HG02759 (cell line): ENCODE measurements around the gene TTC36.
A peak's percentile ranks its signal among the peaks of the same experiment; 100 is the strongest.
"Not testable (repeated sequence)": the region's sequence is repeated elsewhere in the genome, so short reads cannot be mapped to it uniquely, and the experiment has no call there.

Experiments used
- ATAC-seq: cut with Tn5 transposase; IDR thresholded peaks from one replicate; pipeline ENCODE4 v1.9.1; 2021; ENCODE audit warnings: mild to moderate bottlenecking, moderate library complexity; ENCODE audit not compliant: unreplicated experiment

TTC36 gene, protein sequence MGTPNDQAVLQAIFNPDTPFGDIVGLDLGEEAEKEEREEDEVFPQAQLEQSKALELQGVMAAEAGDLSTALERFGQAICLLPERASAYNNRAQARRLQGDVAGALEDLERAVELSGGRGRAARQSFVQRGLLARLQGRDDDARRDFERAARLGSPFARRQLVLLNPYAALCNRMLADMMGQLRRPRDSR

DNA sequence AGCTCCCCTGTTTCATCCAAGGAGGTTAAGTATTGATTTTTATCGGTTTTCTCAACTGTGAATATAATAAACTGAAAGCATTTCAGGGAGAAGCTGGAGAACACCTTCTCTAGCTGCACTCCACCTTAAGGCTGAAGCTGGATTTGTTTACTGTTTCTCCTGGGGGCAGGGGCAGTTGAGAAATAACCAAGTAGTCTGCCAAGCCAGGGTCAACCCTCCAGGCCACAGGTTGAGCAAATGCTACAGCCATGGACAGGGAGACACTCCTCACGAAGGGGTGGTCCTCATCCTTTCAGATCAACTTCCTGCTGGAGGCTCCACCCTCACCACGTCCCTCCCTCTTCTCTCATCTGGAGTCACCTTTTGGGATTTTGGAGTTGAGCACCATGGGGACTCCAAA is at the start of gene TTC36:
Gene TTC36 (plus strand): TSS at position 366 of the 400 bp plus-strand sequence. CDS start 21 bp downstream, at position 387.
- no peak for ATAC-seq

DNA sequence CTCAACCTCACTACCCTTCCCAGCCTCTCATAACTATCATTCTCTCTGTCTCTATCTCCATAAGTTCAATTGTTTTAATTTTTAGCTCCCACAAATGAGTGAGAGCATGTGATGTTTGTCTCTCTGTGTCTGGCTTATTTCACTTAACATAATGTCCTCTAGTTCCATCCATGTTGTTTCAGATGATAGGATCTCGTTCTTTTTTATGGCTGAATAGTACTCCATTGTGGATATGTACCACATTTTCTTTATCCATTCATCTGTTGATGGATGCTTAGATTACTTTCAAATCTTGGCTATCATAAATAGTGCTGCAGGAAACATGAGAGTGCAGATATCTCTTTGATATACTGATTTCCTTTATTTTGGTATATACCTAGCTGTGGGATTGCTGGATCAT is 46.0 kb upstream of the TTC36 start:
- ATAC-seq, result not testable (repeated sequence)

DNA sequence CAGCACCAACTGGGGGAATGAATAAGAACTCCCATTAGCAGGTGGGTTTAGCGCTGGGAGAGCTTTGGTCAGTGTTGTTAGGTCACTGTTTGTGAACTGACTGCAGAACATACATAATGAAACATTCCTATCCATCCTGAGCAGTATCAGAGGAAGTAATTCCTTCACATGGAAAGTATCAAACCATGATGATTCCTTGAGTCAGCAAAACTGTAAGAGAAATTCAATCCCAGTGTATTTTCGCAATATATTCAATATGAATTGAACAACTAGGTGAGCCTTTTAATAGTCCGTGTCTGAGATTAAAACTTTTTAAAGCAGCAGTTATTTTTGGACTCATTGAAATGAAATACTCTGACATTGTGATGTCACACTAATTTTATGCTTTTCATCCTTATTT is 42.9 kb upstream of the TTC36 start:
- ATAC-seq, result no peak

DNA sequence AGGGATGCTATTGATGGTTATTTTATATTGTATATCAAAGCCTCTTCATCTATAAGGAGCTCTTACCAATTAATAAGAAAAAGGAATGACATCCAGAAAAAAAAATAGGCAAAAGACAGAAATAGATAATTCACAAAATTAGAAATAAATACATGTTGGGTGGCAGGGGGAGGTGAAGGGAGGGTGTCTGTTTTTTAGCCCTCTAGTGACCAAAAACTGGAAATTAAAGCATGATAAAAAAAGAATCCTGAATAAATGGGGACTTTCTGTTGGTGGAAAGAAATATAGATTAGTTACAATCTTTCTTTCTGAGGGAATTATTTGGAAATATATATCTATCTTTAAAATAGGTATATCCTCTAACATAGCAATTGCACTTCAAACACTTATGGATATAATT is 42.0 kb upstream of the TTC36 start:
- no peak for ATAC-seq

DNA sequence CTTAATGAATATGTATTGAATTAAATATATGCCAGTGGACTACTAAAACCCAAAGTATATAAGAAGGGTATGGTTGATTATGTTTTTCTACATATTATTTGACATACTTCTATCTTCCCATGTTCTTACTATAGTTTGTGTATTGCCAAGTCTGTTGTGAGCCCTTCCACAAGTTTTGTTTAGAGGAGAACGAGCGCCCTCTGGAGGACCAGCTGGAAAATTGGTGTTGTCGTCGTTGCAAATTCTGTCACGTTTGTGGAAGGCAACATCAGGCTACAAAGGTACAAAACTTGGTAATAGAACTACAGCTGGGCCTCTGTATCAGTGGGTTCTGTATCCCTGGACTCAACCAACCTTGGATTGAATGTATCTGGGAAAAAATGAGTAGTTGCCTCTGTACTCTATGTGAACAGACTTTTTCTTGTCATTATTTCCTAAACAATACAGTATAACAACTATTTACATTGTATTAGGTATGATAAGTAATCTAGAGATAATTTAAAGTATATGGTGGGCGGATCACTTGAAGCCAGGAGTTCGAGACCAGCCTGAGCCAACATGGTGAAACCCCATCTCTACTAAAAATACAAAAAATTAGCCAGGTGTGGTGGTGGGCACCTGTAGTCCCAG is 38.7 kb upstream of the TTC36 start:
- no peak for ATAC-seq

DNA sequence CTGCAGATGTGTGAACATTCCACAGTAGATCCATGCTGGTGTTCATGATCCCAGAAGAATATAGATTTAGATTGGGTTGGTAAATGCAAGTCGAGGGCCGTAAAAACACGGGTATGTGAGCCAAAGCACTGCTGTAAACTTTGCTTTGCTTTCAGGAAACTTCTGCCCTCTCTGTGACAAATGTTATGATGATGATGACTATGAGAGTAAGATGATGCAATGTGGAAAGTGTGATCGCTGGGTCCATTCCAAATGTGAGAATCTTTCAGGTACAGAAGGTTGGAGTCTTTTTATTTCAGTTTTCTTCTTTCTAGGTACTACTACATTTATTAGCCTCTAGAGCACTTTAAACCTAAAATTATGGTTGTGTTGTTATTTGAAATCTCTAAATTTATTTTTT is 36.2 kb upstream of the TTC36 start:
- ATAC-seq, result no peak

DNA sequence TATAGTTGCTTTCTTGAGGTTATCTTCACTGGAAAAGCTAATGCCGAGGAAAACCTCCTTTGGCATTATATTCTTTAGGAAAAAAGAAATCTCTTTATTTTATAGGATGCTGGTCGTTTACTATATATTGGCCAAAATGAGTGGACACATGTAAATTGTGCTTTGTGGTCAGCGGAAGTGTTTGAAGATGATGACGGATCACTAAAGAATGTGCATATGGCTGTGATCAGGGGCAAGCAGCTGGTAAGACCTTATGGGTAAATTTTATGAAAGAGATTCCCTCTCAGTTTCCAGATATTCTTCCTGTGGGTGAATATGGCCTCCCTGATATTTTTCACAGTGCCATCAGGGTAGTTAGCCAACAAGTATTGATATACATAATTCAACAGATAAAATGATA is 29.4 kb upstream of the TTC36 start:
- no peak for ATAC-seq

DNA sequence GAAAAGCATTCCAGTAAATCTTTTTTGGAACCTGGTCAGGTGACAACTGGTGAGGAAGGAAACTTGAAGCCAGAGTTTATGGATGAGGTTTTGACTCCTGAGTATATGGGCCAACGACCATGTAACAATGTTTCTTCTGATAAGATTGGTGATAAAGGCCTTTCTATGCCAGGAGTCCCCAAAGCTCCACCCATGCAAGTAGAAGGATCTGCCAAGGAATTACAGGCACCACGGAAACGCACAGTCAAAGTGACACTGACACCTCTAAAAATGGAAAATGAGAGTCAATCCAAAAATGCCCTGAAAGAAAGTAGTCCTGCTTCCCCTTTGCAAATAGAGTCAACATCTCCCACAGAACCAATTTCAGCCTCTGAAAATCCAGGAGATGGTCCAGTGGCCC is 24.1 kb upstream of the TTC36 start:
- ATAC-seq, result no peak

DNA sequence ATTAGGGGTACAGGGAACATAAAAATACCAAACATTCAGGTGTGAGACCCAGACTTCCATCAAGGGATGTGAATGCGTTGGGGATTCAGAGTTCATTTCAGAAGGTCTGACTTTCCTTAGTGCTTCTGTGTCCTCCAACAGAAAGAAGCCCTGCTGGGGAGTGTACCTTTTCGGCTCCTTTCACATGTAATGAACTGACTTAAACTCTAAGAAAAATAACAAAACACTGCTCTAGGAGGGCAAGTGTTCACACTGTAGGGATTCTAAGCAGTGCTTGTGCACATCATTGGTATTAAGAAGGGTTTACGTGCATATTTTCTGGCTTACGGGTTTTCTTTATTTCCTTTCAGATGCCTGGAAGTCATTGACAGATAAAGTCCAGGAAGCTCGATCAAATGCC is 15.7 kb upstream of the TTC36 start:
- ATAC-seq, result no peak

DNA sequence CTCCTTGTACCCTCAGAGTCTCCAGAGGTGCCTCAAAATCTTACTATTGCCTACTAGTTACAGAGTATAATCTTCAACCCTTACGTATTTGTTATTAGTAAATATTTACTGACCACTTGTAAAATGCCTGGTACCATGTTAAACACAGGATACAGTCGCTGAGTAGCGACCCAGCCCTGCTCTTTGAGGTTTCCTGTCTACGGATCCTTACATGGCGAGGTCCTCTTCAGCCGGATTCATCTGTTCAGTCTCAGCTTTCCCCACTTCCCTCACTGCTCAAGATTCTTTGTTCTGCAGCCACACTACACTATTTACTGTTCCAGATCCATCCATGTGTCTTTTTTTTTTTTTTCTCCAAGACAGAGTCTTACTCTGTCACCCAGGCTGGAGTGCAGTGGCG is 13.2 kb upstream of the TTC36 start:
- no peak for ATAC-seq

DNA sequence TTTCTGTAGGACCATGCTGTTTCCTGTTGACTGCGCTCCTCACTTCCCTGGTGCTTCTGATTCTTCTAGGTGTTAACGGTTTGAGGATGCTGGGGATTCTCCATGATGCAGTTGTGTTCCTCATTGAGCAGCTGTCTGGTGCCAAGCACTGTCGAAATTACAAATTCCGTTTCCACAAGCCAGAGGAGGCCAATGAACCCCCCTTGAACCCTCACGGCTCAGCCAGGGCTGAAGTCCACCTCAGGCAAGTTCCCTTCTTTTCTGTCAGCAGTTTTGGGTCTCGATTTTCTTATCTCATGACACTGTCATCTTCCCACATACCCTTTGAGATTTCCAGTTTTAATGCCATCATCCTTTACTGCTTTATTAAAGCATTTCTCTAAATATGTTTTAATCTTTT is 7.7 kb upstream of the TTC36 start:
- ATAC-seq, result no peak

DNA sequence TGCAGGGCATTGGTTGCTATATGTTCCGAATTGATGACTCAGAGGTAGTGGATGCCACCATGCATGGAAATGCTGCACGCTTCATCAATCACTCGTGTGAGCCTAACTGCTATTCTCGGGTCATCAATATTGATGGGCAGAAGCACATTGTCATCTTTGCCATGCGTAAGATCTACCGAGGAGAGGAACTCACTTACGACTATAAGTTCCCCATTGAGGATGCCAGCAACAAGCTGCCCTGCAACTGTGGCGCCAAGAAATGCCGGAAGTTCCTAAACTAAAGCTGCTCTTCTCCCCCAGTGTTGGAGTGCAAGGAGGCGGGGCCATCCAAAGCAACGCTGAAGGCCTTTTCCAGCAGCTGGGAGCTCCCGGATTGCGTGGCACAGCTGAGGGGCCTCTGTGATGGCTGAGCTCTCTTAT is 5.4 kb upstream of the TTC36 start:
- peak; percentile 74 for ATAC-seq

DNA sequence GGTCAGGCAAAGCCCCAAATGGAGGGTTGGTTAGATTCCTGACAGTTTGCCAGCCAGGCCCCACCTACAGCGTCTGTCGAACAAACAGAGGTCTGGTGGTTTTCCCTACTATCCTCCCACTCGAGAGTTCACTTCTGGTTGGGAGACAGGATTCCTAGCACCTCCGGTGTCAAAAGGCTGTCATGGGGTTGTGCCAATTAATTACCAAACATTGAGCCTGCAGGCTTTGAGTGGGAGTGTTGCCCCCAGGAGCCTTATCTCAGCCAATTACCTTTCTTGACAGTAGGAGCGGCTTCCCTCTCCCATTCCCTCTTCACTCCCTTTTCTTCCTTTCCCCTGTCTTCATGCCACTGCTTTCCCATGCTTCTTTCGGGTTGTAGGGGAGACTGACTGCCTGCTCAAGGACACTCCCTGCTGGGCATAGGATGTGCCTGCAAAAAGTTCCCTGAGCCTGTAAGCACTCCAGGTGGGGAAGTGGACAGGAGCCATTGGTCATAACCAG is 4.7 kb upstream of the TTC36 start:
- no peak for ATAC-seq

DNA sequence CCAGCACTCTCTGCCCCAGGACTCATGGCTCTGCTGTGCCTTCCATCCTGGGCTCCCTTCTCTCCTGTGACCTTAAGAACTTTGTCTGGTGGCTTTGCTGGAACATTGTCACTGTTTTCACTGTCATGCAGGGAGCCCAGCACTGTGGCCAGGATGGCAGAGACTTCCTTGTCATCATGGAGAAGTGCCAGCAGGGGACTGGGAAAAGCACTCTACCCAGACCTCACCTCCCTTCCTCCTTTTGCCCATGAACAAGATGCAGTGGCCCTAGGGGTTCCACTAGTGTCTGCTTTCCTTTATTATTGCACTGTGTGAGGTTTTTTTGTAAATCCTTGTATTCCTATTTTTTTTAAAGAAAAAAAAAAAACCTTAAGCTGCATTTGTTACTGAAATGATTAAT is 2.9 kb upstream of the TTC36 start:
- ATAC-seq, result no peak

DNA sequence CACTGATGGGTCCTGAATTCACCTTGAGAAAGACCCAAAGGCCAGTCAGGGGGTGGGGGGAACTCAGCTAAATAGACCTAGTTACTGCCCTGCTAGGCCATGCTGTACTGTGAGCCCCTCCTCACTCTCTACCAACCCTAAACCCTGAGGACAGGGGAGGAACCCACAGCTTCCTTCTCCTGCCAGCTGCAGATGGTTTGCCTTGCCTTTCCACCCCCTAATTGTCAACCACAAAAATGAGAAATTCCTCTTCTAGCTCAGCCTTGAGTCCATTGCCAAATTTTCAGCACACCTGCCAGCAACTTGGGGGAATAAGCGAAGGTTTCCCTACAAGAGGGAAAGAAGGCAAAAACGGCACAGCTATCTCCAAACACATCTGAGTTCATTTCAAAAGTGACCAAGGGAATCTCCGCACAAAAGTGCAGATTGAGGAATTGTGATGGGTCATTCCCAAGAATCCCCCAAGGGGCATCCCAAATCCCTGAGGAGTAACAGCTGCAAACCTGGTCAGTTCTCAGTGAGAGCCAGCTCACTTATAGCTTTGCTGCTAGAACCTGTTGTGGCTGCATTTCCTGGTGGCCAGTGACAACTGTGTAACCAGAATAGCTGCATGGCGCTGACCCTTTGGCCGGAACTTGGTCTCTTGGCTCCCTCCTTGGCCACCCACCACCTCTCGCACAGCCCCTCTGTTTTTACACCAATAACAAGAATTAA is 2.4 kb upstream of the TTC36 start:
- no peak for ATAC-seq

DNA sequence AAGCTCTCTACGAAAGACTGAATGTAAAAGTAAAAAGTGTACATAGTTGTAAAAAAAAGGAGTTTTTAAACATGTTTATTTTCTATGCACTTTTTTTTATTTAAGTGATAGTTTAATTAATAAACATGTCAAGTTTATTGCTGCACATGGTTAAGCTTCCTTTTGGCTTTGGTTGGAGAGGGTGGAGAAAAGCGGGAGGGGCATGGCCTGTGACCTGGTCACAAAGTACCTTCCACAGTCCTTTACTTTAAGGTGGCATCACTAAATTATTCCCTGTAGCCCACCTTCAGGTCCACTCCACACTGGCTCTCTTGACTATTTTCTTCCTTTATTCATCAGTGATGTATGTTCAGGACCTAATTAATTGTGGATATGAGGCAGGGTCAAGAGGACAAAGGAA is 586 bp upstream of the TTC36 start:
- no peak for ATAC-seq

DNA sequence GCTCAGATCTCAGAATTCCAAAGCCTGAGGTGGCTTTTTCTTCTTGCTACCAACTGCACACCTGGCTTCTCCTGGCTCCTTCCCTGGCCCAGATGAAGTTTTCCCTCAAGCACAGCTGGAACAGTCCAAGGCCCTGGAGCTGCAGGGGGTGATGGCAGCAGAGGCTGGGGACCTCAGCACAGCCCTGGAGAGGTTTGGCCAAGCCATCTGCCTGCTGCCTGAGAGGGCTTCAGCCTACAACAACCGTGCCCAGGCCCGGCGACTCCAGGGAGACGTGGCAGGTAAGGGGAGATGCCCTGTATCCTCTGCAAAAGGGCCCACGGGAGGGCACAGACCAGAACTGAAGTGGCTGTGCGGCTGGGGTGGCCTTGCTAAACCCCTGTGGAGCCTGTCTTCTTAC is 1.2 kb downstream of the TTC36 start:
- ATAC-seq, result no peak

DNA sequence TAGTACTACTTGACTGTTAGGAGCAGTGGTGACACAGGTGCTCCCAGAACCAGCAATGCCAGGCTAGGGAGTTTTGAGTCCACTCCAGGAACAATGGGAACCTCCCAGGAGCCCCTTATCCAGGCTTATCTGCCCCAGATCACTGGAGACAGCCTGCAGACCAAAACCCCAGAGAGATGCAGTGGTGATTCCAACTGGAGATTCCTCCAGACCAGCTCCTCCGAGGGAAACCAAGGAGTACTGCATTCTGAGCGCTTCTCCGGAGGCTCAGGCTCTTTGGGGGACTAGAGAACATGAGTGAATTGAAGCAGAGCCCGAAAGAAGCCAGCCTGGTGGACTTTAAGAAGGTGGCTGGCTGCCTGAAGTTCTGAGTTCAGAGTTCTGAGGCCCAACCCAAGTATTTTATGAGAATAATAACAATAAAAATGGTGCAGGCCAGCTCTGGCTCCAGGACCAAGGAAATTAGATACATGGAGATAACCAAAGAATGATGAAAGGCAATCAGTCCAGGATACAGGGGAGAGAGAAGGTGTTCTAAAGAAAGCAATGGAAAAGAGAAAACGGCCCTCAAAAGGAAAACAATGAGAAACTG is 2.4 kb downstream of the TTC36 start:
- no peak for ATAC-seq

DNA sequence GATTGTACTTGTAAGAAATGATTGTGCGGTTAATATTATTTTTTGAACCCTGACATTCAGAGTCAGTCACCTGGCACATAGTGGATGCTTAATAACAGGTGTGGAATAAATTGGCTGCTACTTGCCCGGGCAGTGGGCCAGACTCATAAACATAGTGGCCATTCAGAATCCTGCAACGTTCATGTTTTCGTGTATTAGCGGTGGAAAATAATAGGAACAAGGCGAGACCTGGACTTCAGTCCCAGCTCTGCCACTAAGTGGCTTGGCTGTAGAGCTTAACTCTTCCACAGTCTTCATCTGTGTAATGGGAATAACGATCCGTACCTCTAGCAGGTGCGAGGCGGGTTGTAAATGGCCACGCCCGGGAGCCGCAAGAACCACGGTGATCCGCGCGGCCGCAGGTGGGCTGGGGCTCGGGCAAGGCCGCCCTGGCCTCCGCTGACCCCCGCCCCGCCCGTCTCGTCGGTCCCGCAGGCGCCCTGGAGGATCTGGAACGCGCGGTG is 3.0 kb downstream of the TTC36 start:
- no peak for ATAC-seq

DNA sequence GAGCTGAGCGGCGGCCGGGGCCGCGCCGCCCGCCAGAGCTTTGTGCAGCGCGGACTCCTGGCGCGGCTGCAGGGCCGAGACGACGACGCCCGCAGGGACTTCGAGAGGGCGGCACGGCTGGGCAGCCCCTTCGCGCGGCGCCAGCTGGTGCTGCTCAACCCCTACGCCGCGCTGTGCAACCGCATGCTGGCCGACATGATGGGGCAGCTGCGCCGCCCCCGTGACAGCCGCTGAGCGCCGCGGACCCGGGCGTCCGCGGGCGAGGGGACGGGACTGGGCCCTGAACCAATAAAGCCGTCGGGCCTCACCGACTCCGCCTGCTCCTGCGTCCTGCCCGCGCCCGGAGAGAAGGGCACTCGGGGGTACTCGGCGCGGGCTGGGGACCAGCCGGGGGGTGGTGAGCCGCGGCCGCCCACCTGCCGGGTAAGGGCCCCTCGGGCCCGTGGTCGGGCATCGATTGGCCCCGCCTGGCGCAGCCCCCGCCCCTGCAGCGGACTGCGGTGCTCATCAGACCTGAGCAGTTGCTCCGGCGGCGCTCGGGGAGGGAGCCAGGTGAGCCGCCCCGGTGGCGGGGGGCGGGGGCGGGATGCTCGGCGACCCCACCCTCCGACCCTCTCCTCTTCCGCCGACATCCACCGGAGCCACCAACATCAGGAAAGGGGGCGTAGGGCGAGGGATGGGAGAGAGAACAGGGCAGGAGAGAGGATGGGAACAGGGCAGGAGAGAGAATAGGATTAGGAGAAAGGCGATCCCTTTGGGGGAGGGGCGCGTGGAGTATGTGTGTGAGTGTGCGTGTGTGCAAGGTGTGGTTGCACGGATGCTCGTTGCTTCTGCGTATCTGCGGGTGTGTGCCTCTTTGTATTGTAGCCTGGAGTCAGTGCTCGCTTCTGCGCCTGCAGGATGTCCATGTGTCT is 3.7 kb downstream of the TTC36 start, which contains the start of gene TMEM25:
Gene TMEM25 (plus strand): TSS at position 510 of the 914 bp plus-strand sequence. CDS start 610 bp downstream, outside the sequence.
- ATAC-seq, result peak; percentile 77
